ENCODE data around the gene CDC25B. TPM values are rescaled to one million over a fixed set of nuclear protein-coding genes. Genes with fewer than 3 reads are reported as not detected.

CDC25B gene
- total and polyA plus RNA-seq, 2 of the 13 experiments (the other 11 are each of a cell fraction or from before 2014, with no cell fraction given), result 14.5 to 19.4 TPM

DNA sequence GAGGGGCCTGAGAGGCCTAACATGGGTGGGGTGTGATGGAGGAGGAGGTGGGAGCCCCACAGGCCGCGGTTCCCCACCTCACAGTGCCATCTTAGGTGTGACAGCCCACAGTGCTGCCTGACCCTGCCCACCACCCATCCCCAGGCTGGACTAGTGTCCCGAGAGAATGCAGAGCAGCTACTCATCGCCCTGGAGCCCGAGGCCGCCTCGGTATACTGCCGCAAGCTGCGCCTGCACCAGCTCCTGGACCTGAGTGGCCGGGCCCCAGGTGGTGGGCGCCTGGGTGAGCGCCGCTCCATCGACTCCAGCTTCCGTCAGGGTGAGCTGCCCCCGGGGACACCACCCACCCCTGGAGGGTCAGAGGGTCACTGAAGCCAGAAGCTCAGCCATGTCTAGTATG lies 48.0 kb upstream of the CDC25B start (continued):
- 0 out of 2 replicates have a peak, but pooled peaks have one; percentile 15 for TF ChIP-seq ZNF891 (CRISPR knock-in tag; IDR thresholded peaks at IDR 0.05)
- TF ChIP-seq SMAD3 (CRISPR knock-in tag; IDR thresholded peaks at IDR 0.05), result no peak
- TF ChIP-seq JUN (CRISPR knock-in tag; IDR thresholded peaks at IDR 0.05), result no peak
- TF ChIP-seq MEIS1 (CRISPR knock-in tag; IDR thresholded peaks at IDR 0.05; ENCODE audit: borderline replicate concordance), result no peak
- TF ChIP-seq ZNF678 (CRISPR knock-in tag; IDR thresholded peaks at IDR 0.05), result no peak
- TF ChIP-seq, protein P1, sequence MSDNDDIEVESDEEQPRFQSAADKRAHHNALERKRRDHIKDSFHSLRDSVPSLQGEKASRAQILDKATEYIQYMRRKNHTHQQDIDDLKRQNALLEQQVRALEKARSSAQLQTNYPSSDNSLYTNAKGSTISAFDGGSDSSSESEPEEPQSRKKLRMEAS (IDR thresholded peaks at IDR 0.05), result no peak
- TF ChIP-seq ZNF777 (CRISPR knock-in tag; IDR thresholded peaks at IDR 0.05), result no peak
- 0 out of 2 replicates have a peak, but pooled peaks have one; percentile 25 for TF ChIP-seq ZNF768 (CRISPR knock-in tag; IDR thresholded peaks at IDR 0.05)
- no peak for TF ChIP-seq MTA3 (CRISPR knock-in tag; IDR thresholded peaks at IDR 0.05)
- no peak for TF ChIP-seq MAFF (IDR thresholded peaks at IDR 0.05; ENCODE audit: low read depth, low read length)
- TF ChIP-seq KDM5B (CRISPR knock-in tag; IDR thresholded peaks at IDR 0.05; ENCODE audit: borderline replicate concordance), result no peak
- no peak for TF ChIP-seq NFE2L1 (CRISPR knock-in tag; IDR thresholded peaks at IDR 0.05; ENCODE audit: borderline replicate concordance)
- TF ChIP-seq NFRKB (IDR thresholded peaks at IDR 0.05), result no peak
- TF ChIP-seq, protein P2, sequence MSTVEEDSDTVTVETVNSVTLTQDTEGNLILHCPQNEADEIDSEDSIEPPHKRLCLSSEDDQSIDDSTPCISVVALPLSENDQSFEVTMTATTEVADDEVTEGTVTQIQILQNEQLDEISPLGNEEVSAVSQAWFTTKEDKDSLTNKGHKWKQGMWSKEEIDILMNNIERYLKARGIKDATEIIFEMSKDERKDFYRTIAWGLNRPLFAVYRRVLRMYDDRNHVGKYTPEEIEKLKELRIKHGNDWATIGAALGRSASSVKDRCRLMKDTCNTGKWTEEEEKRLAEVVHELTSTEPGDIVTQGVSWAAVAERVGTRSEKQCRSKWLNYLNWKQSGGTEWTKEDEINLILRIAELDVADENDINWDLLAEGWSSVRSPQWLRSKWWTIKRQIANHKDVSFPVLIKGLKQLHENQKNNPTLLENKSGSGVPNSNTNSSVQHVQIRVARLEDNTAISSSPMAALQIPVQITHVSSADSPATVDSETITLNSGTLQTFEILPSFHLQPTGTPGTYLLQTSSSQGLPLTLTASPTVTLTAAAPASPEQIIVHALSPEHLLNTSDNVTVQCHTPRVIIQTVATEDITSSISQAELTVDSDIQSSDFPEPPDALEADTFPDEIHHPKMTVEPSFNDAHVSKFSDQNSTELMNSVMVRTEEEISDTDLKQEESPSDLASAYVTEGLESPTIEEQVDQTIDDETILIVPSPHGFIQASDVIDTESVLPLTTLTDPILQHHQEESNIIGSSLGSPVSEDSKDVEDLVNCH (CRISPR knock-in tag; IDR thresholded peaks at IDR 0.05), result no peak

All from HepG2 (cell line).